ENCODE measurements around the gene PTPN21.

GRCh38 chr14:88478931-88479330 lies 75.9 kb downstream of the PTPN21 start:
- TF ChIP-seq, protein P1, sequence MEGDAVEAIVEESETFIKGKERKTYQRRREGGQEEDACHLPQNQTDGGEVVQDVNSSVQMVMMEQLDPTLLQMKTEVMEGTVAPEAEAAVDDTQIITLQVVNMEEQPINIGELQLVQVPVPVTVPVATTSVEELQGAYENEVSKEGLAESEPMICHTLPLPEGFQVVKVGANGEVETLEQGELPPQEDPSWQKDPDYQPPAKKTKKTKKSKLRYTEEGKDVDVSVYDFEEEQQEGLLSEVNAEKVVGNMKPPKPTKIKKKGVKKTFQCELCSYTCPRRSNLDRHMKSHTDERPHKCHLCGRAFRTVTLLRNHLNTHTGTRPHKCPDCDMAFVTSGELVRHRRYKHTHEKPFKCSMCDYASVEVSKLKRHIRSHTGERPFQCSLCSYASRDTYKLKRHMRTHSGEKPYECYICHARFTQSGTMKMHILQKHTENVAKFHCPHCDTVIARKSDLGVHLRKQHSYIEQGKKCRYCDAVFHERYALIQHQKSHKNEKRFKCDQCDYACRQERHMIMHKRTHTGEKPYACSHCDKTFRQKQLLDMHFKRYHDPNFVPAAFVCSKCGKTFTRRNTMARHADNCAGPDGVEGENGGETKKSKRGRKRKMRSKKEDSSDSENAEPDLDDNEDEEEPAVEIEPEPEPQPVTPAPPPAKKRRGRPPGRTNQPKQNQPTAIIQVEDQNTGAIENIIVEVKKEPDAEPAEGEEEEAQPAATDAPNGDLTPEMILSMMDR (IDR thresholded peaks at IDR 0.05), result no peak
- TF ChIP-seq HMGXB4 (CRISPR knock-in tag; IDR thresholded peaks at IDR 0.05; ENCODE audit: borderline replicate concordance), result no peak
- TF ChIP-seq SMC3 (IDR thresholded peaks at IDR 0.05), result no peak
- no peak for TF ChIP-seq TP53 (CRISPR knock-in tag; IDR thresholded peaks at IDR 0.05)
- no peak for TF ChIP-seq CHD2 (IDR thresholded peaks at IDR 0.05; ENCODE audit: low read length, partially characterized antibody)
